Epidermal melanocyte (primary cell): ENCODE results near the gene COL23A1.
A peak's percentile ranks its signal among the peaks of the same experiment; 100 is the strongest.
"Not testable (repeated sequence)": the region's sequence is repeated elsewhere in the genome, so short reads cannot be mapped to it uniquely, and the experiment has no call there.

Source experiments
- DNase-seq: peaks from one replicate; pipeline ENCODE4 v3.0.0; 2011; ENCODE audit warnings: low spot score; ENCODE audit not compliant: insufficient read length

Gene COL23A1

DNA sequence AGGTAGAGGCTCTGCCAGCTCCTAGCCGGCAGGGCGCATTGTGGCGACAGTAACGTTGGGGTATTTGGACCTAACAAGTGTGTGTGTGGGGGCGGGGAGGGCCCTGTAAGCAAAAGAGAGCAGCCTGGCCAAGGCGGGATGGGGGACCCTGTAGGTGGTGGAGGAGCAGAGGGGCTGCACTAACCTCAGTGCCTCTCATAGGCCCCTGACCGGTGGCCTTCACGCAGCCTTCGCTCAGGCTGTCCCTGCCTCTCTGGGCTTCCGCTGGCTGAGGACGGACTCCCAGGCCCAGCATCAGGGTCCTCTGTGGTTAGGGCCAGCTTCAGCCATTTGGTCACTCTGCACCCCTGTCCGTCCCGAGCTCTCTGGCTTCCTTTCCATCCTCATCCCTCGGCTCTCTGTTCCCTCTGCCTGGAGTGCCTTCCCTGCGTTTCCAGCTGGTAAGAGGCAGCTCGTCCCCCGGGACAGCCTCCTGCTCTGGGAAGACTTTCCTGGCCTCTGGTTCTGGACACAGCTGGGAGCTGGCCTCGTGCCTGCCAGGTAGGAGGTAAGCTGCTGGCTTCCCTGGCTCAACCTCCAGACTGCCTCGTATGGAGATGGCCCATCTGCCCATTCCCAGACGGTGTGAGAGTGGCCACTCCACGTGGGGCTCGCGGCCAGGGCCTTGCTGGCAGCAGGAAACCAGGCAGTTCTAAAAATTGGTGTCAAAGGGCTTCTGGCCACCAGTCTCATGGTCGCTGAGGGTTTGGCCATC, 318.3 kb downstream of the COL23A1 start:
- DNase-seq: no peak

DNA sequence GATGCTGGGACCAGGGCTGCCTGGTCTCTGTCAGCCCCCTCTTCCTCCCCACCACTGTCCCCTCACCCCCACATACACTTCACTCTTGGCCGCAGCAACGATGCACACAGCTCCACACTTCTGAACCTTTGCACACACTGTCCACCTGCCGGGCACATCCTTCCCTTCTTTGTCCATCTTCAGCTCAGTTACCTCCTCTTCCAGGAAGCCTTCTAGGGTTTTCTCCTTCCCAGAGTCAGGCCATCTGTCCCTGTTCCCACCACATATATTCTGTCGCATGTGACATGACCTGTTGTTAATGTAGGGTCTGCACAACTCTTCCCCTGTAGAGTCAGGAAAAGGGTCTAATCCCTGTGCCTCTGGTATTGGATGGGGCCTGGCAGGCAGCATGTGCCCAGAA, 319.0 kb downstream of the COL23A1 start:
- no peak for DNase-seq

DNA sequence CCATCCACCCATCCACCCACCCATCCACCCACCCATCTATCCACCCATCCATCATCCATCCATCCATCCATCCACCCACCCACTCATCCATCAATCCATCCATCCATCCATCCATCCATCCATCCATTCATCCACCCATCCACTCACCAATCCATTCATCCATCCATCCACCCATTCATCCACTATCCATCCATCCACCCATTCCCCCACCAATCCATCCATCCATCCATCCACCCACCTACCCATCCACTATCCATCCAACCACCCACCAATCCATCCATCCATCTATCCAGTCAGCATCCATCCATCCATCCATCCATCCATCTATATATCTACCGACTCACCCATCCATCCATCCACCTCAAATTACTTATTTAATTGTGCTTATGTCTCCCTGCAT, 320.7 kb downstream of the COL23A1 start:
- DNase-seq: no peak

DNA sequence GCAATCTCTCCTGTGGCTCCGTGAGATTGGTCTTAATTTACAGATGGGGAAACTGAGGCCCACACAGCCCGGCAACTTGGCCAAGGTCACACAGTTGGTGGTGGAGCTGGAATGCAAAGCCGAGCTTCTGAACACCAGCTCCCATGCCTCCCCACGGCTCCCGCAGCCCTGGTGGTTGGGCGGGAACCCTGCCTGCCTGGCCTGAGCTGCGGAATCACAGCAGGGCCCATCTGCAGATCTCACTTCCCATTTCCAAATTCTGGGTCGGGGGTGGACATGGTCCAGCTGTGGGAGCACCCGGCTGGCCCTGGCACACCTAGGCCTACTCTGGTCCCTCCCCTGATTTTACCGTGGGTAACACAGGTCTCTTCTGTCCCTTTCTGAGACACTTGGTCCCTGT, 322.3 kb downstream of the COL23A1 start:
- no peak for DNase-seq

DNA sequence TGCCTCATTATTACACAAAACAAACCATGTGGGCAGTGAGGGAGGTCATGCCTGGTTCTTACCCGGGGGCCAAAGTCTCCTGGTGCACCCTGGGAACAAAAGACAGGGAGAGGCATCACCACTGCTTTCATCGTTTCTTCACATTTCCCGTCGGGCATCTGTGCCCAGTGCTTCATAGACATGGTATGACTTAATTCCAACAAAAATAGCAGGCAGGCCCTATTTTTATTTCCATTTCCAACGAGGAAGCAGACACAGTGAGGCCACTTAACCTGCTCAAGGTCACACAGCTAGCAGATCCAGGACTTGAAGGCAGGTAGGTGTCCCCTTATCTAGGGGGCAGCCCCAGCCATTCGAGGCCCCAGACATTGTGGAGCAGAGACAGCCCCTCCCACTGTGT, 322.9 kb downstream of the COL23A1 start:
- DNase-seq: no peak

DNA sequence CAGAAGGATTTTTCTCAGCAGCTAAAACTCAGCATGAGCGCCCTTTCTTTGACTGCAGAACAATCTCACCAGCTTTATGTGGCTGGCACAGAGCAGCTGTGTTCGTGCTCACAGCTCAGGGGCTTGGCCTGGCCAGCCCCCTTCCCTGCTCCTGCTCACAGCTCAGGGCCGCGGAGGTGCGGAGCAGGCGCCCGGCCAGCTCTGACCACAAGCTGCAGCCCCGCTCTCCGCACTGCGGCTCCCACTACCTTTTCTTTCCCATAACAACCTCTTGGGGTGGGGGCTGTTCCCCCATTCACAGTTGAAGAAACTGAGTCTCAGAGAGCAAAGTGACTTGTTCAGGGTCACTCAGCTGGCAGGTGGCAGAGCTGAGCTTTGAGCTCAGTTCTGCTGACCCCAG, 323.6 kb downstream of the COL23A1 start:
- no peak for DNase-seq

DNA sequence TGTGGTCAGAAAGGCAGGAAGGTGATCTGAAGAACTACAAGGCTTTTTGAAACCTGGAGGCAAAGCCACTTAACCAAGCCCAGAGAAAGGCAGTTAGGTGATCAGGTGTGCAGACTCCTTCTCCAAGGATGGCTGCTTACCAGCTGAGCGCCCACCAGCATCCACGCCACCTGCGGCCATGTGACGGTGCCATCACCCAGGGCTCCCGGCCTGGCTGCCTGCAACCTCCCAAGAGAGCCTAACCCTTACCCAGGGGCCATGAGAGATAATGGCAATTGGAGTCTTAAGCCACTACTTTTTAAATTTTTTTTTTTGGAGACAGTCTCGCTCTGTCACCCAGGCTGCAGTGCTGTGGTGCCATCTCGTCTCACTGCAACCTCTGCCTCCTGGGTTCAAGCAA, 324.4 kb downstream of the COL23A1 start:
- no peak for DNase-seq

DNA sequence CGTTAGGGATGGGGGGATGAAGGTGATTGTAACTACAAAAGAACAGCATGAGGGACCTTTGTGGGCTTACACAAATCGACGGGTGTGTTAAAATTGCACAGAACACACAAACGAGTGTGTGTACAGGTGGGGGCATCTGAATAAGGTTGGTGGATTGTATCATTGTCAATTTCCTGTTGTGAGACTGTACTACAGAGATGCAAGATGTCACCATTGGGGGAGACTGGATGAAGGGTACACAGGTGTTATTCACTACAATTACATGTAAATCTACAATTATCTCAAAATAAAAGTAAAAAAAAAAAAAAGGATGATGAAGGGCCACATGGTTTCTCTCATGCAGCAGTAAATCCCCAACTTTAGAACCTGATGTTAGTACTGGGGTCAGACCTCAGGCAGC, 326.1 kb downstream of the COL23A1 start:
- DNase-seq: no peak

DNA sequence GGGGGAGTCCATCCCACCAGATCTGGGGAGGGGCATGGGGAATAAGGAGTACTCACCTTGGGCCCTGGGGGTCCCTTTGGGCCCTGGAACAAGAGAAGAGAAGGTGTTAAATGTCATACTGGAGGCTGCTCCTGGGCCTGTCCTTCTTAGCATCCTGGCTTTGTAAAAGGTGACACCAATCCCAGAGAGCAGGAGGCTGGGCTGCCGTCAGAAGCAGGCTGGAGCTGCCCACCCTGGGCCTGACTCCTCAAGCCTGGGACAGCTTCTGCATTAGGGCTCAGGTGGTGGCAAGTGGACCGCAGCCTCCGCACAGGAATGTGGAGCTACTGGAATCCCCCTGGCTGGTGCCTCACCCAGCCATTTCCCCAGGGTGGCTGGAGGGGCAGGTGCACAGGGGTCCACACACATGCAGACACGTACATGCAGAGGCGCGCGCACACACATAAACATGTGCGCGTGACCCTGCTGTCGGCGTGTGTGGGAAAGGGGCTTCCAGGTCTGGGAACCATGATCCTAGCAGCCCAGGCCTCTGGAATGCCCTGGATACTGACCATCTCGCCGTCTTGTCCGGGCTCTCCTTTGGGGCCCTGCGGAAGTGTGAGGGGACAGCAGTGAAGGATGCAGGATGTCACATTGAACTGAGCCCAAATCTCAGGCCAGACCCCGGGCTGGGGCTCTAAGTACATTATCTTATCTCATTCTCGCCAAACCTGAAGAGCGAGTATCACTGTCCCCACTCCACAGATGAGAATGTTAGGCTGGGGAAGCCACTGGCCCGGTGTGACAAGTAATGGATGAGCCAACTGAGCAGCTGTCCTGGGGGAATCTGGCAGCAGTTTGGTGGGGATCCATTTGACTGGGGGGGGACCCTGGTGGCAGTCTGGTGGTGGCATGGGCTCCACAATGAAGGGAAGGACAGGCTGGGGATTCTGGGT, 328.3 kb downstream of the COL23A1 start:
- DNase-seq: no peak

DNA sequence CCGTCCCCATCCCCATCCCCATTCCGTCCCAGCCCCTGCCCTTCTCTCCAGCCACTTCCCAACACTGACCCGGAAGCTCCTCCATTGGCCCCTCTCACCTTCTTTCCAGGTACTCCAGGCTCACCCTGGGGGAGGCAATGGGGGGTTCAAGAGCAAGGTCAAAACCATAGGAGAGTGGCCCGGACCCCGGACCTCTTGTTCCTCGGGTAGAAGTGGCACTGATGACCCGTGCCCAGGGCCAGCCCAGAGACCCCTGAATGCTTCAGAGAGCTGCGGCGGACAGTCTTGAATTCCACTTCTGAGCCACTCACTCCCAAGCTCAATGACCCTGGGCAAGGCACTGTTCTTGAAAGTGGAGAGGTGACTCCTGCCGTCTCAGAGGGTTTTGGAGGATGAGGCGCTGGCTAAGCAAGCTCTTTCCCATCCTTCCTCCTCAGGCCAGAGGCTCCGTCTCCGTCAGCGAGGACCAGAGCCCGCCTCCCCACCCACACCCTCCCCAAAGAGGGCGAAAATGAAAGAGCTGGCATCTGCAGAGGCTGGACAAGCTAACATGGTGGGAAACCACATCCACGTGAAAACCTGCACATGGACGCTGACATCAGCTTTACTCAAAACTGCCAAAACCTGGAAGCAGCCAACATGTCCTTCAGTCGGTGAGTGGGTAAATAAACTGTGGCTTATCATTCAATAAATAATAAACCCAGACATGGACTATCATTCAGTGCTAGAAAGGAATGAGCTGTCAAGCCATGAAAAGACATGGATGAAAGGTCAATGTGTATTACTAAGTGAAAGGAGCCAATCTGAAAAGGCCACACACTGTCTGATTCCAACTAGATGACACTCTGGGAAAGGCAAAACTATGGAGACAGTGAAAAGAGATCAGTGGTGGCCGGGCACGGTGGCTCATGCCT, 330.3 kb downstream of the COL23A1 start:
- no peak for DNase-seq

DNA sequence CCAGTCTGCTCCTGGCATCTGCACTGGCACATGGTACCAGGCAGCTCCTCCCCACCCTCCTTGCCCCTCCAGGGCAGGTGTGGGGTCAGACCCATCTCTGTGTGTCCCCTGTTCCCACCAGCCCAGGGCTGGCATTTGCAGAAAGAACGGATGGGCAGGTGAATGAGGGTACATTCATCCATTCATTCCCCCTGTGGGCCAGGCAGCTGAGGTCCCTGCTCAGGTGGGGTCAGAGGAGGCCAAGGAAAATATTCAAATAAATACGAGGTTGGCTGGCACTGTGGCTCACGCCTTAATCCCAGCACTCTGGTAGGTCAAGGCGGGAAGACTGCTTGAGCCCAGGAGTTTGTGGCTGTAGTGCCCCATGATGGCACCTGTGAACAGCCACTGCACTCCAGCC, 332.5 kb downstream of the COL23A1 start:
- no peak for DNase-seq

DNA sequence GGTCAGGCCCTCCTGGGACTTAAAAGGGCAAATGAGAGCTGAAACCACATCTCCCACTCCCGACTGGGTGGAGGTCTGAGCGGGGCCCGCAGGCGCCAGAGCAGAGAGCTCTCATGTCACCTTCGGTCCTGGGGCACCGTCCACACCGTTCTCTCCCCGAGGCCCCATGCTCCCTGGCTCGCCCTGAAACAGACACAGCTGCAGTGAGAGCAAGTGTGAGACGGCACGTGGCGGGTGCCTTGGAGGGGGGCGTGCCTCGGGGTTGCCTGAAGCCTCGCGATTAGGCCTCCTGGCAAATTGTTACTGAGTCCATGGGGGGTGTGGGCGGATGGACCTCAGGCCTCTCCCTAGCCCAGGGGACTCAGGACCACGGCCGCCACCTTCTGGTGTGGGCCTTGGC, 333.4 kb downstream of the COL23A1 start:
- no peak for DNase-seq

DNA sequence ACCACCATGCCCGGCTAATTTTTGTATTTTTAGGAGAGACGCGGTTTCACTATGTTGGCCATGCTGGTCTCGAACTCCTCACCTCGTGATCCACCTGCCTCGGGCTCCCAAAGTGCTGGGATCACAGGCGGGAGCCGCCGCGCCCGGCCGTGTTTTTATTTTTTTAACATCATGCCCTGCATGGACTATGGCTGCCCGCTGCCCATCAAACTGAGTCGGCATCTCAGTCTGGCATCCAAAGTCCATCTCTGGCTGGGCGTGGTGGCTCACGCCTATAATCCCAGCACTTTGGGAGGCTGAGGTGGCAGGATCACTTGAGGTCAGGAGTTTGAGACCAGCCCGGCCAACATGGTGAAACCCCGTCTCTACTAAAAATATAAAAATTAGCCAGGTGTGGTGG, 336.6 kb downstream of the COL23A1 start:
- DNase-seq: not testable (repeated sequence)

DNA sequence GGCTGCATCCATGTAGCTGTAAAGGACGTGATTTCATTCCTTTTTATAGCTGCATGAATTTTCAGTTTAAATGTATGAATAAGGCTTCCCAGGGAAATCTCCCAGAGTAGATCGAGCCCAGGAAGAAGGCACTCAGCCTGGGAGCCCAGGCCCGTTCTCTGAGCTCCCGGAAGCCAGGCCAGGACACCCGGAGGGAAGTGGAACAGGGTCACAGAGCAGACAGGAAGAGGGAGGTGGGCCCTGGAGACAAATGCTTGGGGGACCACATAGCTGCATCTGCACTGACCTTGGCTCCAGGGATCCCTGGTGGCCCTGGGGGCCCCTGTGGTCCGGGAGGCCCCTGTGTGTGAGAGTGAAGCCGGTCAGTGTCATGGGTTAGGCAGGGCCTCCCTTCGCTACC, 337.9 kb downstream of the COL23A1 start:
- no peak for DNase-seq

DNA sequence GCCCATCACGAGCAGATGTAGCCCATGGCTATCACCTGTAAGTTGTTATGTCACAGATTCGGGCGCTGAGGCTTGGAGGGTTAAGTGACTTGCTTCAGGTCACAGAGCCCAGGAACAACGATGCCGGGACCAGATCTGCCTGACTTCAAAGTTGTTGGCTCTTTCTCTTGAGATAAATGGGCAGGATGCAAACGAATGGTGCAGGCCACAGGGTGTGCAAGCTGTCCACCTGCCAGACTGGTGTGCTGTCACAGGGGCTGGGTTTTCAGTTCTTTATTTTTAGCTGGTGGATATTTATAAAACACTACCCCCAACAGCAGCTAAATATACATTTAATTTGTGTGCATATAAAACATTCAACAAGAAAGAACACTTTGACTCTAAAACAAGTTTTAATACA, 339.9 kb downstream of the COL23A1 start:
- DNase-seq: no peak

DNA sequence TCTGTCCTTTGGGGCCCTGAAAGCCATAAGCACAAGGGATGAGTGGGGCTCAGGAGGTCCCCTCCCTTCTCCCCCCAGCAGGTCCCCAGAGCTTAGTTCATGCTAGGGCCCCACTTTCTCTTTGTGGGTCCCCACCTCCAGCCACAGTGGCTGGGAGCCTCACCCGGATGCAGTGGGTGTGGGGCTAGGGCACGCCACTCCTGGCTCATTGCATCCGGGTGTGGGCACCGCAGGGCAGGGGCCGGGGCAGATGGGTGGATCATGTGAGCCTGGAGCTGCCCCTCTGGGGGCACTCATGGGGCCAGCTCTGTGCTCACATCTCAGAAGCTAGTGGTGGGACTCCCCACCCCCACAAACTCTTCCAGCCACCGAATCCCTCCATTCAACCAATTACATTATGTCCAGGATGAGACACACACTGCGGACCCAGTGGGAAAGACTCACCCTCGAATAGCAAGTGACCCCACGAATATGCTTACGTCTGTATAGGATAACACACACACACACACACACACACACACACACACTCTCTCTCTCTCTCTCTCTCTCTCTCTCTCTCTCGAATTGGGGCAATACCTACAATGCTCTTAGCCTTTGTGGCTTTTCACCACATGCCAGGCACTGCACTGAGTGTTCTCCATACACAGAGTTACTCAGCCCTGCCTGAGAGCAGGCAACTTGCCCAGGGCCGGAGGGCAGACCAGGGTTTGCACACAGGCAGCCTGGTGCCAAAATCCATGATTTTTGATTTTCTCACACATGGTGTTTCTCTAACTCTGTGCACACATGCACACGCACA, 340.8 kb downstream of the COL23A1 start:
- peak; percentile 73 for DNase-seq

DNA sequence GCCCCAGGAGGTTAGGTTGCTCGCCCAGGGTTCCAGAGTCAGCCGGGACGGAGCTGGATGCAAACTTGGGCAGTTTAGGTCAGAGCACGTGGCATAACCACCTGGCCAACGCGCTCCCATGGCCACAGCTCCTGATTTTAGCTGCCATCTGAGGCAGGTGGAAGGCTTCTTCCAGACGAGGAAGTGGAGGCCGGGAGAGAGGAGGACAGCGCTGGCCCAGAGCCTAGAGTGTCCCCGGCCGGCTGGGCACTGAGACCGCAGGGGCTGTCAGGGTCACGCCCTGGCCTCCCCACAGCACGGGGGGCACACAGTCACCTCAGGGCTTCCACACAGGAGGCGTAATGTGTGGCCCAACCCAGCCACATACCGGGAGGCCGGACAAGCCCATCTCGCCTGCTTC, 341.4 kb downstream of the COL23A1 start:
- no peak for DNase-seq

DNA sequence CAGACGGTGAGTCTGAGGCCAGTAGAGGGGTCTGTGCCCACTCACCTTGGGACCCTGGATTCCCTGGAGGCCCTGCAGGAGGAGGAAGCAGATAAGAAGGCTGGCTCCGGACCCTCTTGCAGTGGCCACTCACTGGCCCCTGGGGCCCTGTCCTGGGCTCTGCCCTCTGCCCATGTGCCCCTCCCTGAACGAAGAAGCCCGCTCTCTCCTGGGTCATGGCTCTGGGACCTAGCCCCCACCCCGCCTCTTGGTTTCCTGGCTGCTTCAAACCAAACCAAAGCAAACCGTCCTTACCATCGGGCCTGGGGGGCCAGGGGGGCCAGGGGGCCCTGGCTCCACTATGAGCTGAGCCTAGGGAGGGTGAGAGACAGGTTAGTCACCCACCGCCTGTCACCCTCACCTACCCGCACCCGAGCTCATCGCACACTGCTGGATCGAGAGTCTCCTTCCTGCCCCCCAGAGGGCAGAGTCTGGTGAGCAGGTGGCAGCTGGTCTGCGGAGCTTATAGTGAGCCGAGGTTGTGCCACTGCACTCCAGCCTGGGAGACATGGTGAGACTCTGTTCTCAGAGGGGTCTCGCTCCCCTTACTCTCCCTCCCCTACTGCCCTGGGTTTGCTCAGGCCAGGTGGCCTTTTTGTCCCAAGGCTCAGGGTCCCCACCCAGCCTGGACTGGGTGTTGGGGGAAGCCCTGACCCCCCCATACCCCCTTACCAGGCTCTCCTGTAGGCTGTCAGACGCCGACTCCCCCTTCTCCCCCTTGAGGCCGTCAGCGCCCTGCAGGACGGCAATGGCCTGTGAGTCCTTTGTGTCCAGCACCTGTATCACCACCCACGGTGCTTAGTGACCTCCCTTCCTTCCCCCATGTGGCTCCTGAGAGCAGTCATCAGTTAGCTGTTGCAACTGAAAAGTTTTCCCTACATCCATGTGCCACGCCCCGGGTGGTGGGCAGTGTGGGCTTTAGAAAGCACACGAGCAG, 342.4 kb downstream of the COL23A1 start:
- DNase-seq: no peak

DNA sequence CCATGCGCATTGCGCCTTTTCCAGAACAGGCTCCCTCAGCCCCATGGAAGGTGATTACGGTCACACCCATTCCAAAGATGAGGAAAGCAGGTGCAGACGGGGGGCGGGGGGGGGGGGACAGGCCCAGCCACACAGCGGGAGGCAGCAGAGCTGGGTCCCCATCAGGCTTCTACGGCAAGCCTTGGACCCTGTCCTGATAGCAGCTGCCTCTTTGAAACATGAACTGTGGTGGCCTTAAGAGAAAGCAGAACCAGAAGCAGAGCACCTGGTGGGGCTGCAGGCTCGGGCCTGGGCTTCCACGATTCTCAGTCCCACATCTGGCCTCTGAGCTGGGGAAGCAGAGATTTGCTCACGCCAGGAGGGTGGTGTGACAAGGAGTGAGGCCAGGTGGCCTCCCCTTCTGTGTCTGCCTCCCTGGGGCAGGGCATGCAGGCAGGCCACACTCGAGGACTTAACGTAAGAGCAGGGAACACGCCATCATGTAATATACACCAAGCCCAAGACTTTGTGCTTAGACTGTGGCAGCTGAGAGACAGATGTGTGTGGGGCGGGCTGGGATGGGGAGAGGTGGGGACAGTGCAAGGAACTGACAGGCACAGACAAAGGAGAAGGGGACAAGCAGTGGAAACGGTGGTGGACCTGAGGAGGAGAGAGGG, 343.4 kb downstream of the COL23A1 start:
- DNase-seq: no peak
